BLaER1 (cell line): ENCODE results near the gene SMAP2.
"Not testable (repeated sequence)": the region's sequence is repeated elsewhere in the genome, so short reads cannot be mapped to it uniquely, and the experiment has no call there.

Experiments used
- H3K27ac ChIP-seq: shearing (Covaris generic); formaldehyde crosslinking; 2 replicates; pipeline ENCODE4 v1.8.1; 2022
- H3K27me3 ChIP-seq: shearing (Covaris generic); formaldehyde crosslinking; 2 replicates; pipeline ENCODE4 v1.8.1; 2022
- H3K36me3 ChIP-seq: shearing (Covaris generic); formaldehyde crosslinking; 2 replicates; pipeline ENCODE4 v1.8.1; 2022
- H3K4me1 ChIP-seq: shearing (Covaris generic); formaldehyde crosslinking; 2 replicates; pipeline ENCODE4 v1.8.1; 2022
- H3K4me2 ChIP-seq: shearing (Covaris generic); formaldehyde crosslinking; 2 replicates; pipeline ENCODE4 v1.8.1; 2022
- H3K4me3 ChIP-seq: shearing (Covaris generic); formaldehyde crosslinking; 2 replicates; pipeline ENCODE4 v1.8.1; 2022
- H3K9ac ChIP-seq: shearing (Covaris generic); formaldehyde crosslinking; 2 replicates; pipeline ENCODE4 v1.8.1; 2022
- H3K9me3 ChIP-seq: shearing (Covaris generic); formaldehyde crosslinking; 2 replicates; pipeline ENCODE4 v1.8.1; 2022
- H4K20me1 ChIP-seq: shearing (Covaris generic); formaldehyde crosslinking; 2 replicates; pipeline ENCODE4 v1.8.1; 2022
- Cebpa-rat ChIP-seq: shearing (Covaris generic); IDR thresholded peaks from 2 replicates; pipeline ENCODE4 v1.8.1; 2022

The SMAP2 gene

DNA sequence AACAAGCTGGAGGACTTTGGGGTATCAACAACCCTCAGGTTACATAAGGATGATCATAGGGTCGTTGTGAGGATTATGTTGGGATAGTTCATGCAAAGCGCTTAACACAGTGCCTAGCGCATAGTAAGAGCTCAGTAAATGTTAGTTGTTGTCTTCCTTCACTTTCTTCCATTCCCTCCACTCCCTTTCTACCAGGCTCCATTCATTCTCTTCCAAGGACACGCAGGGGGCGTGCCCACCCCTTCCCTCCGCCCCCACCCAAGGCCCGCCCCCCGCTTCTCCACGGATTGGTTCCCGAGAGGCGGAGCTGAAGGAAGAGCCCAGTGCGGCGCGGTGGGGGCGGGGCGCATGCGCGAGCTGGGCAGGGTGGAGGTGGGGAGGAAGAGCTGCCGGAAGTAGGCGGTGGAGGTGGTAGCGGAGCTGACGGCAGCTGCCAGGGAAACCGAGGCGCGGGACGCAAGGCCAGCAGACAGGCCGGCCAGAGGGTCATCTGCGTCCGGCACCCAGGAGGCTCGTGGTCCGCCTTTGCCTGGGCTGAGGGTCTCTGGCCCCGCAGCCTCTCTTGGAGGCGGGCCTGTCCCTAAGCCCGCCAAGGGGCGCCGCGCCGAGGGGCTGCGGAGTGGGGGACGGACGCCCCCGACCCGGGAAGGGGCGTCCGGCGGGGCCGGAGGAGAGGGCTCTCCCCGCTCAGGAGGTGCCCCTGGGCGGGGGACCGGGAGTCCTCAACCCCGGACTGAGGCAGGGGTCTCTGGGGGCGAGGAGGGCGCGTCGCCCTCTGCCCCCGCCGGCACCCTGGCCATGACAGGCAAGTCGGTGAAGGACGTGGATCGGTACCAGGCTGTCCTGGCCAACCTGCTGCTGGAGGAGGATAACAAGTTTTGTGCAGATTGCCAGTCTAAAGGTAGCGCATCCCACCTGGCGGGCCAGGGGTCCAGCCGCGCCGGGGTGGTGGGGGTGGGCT, at the start of gene SMAP2:
TSS of gene SMAP2 (plus strand) at position 405 of the 961 bp plus-strand sequence. CDS start at position 799, 394 bp downstream.
- Histone ChIP-seq H3K27ac (peak within 1 kb of the TSS; percentile 83), H3K4me2 (peak within 1 kb of the TSS; percentile 83), H3K4me1 (peaks cover 17% of the 10 kb centered on the region), H4K20me1 (no peaks in the 10 kb centered on the region; the same call in 1 of the 2 replicates), H3K27me3 (no peaks in the 10 kb centered on the region), H3K4me3 (peak within 1 kb of the TSS; percentile 100), H3K9me3 (no peaks in the 10 kb centered on the region), H3K36me3 (peaks cover 14% of the 10 kb centered on the region; the same call in 1 of the 2 replicates), H3K9ac (peak within 1 kb of the TSS; percentile 85)
- no peak for TF ChIP-seq Cebpa-rat

DNA sequence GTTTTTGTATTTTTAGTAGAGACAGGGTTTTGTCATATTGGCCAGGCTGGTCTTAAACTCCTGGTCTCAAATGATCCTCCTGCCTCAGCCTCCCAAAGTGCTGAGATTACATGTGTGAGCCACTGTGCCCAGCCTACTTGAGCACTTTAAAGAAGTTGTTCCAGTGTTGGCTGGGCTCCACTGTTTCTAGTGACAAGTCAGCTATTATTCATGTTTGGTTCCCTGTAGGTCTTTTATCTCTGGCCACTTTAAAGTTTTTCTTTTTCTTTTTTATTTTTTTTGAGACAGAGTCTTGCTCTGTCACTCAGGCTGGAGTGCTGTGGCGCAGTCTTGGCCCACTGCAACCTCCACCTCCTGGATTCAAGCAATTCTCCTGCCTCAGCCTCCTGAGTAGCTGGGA, 42.1 kb upstream of the SMAP2 start:
- H3K27ac ChIP-seq, H3K4me3 ChIP-seq, H3K4me2 ChIP-seq, H3K27me3 ChIP-seq, H3K36me3 ChIP-seq, H3K4me1 ChIP-seq, H4K20me1 ChIP-seq, H3K9ac ChIP-seq: not testable (repeated sequence)
- peaks cover 16% of the 10 kb centered on the region; the same call in 1 of the 2 replicates for H3K9me3 ChIP-seq

DNA sequence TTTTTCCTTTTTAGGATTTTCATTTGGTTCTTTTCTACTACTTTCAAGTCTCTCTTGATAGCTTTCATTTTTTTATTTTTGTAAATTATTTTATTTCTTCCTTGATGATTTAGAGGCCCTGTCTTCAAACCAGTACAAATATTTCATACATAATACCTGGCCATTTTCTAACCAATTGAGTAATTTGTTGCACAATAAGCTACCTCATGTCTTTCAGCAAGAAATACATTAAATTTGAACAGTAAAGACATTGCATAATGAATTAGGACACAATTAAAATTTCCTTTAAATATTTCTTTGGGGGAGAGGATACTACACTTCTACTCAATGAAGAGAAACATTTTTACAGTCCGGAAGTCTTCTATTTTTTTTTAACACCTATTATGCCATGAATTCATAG, 40.8 kb upstream of the SMAP2 start:
- Histone ChIP-seq H3K36me3 (no peaks in the 10 kb centered on the region), H4K20me1 (no peaks in the 10 kb centered on the region), H3K4me3 (no peak overlapping the region), H3K4me2 (no peak overlapping the region), H3K4me1 (no peaks in the 10 kb centered on the region), H3K27ac (no peak overlapping the region), H3K9ac (no peak overlapping the region), H3K27me3 (no peaks in the 10 kb centered on the region), H3K9me3 (peaks cover 9% of the 10 kb centered on the region; the same call in 1 of the 2 replicates)
- no peak for TF ChIP-seq Cebpa-rat

DNA sequence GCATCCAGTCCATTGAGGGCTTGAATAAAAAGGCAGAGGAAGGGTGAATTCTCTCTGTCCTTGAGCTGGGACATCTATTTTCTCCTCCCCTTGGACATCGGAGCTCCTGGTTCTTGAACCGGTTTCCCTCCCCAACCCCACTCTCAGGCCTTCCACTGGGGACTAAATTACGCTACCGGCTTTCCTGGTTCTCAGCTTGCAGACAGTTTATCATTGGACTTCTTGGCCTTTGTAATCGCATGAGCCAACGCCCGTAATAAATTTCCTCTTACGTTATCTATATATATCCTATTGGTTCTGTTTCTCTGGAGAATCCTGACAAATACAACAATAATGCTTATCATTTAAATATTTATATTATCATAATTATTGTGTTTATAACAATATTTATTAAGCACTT, 36.1 kb upstream of the SMAP2 start:
- Histone ChIP-seq H3K27ac (no peak overlapping the region), H3K4me1 (no peaks in the 10 kb centered on the region), H3K9me3 (peaks cover 6% of the 10 kb centered on the region; the same call in 1 of the 2 replicates), H3K9ac (no peak overlapping the region), H3K4me3 (no peak overlapping the region), H3K4me2 (no peak overlapping the region), H3K36me3 (no peaks in the 10 kb centered on the region), H4K20me1 (no peaks in the 10 kb centered on the region), H3K27me3 (no peaks in the 10 kb centered on the region)
- no peak for TF ChIP-seq Cebpa-rat

- Histone ChIP-seq H3K27me3 (no peaks in the 10 kb centered on the region), H3K4me1 (no peaks in the 10 kb centered on the region), H3K4me3 (no peak overlapping the region), H3K27ac (no peak overlapping the region), H3K9ac (no peak overlapping the region), H3K9me3 (peaks cover 6% of the 10 kb centered on the region; the same call in 1 of the 2 replicates), H3K4me2 (no peak overlapping the region), H4K20me1 (no peaks in the 10 kb centered on the region), H3K36me3 (no peaks in the 10 kb centered on the region)
- TF ChIP-seq Cebpa-rat: 0 out of 2 replicates have a peak, but pooled peaks have one; percentile 56
Observed at GRCh38 chr1:40338745-40339419, 34.6 kb upstream of the SMAP2 start.

DNA sequence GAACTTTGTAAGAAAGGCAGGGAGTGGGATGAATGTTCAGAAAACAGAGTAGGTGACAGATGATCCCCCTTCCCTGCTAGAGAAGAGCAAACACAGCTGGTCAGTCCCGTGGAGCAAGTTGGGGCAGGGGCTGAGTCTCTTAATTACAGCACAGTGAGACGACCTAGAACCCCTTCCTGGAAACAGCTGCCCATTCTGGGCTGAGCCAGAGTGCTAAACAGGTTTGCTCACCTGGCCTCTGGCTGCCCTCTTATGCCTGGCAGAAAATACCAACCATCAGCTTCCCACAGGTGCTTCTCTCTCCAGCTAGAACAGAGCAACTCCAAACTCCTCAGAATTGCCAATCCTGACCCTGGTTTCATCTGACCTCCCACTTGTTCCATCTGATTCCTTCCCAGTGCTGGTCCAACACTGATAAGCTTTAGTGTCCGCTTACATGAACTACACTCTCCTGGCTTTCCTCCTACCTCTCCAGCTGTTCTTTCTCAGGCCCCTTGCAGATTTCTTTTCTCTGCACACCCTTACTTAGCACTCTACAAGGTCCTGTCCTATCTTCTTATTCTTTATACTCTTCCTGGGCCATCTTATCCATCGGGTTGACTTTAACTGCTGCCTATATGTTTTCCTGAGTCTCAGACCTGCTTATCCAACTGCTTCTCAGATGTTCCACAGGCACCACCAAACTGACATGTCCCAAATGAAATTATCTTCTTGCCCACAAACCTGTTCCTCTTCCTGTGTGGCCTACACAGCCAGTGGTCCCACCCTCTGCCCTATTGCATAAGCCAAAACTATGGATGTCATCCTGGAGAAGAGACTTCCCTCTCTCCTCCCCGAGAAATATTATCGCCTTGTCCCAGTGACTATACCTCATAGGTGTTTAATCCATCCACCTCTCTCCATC, 33.9 kb upstream of the SMAP2 start:
- TF ChIP-seq Cebpa-rat: no peak
- no peaks in the 10 kb centered on the region for H3K27me3 ChIP-seq
- H3K9me3 ChIP-seq: peaks cover 6% of the 10 kb centered on the region; the same call in 1 of the 2 replicates
- no peak overlapping the region for H3K4me3 ChIP-seq
- no peak overlapping the region for H3K9ac ChIP-seq
- no peak overlapping the region for H3K4me2 ChIP-seq
- no peaks in the 10 kb centered on the region for H3K36me3 ChIP-seq
- H4K20me1 ChIP-seq: no peaks in the 10 kb centered on the region
- no peaks in the 10 kb centered on the region for H3K4me1 ChIP-seq
- H3K27ac ChIP-seq: no peak overlapping the region

DNA sequence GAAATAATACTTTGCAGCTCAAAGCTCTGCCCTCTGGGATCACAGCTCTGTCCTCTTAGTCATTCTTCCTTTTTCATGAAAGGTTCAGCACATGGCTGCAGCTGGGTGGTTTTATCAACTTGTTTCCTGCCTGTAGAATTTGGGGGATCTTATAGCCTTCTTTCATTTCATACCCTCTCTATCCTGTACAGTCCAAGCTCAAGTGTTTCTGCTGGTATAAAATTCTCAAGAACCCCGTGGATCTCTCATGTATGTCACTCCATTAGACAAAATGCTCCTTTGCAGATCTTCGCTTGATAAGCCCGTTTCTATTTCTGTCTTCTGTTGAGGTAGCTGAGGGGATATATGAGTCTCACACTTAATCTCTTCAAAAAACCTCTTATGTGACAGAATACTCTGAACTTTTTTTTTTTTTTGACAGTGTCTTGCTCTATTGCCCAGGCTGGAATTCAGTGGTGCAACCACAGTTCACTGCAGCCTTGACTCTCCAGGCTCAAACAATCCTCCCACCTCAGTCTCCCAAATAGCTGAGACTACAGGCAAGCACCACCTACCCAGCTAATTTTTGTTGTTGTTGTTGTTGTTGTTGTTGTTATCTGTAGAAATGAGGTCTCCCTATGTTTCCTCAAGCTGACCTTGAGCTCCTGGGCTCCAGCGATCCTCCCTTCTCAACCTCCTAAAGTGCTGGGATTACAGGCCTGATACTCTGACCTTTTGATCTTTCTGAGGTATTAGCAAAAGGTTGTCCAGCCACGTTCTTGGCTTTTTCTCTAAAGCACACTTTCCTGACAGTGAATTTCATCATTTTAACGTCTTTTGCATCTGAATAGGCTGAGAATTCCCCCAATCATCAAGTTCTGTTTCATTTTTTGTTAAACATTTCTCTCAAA, 31.8 kb upstream of the SMAP2 start:
- H3K9ac ChIP-seq: no peak overlapping the region
- no peak overlapping the region for H3K4me3 ChIP-seq
- H4K20me1 ChIP-seq: no peaks in the 10 kb centered on the region
- peaks cover 6% of the 10 kb centered on the region; the same call in 1 of the 2 replicates for H3K9me3 ChIP-seq
- H3K27me3 ChIP-seq: no peaks in the 10 kb centered on the region
- H3K27ac ChIP-seq: no peak overlapping the region
- no peak overlapping the region for H3K4me2 ChIP-seq
- no peak for TF ChIP-seq Cebpa-rat
- H3K4me1 ChIP-seq: no peaks in the 10 kb centered on the region
- no peaks in the 10 kb centered on the region for H3K36me3 ChIP-seq

GRCh38 chr1:40342381-40342717, 31.2 kb upstream of the SMAP2 start:
- H3K4me2 ChIP-seq, H4K20me1 ChIP-seq, H3K9ac ChIP-seq, H3K4me3 ChIP-seq, H3K27ac ChIP-seq, H3K4me1 ChIP-seq, H3K36me3 ChIP-seq, H3K9me3 ChIP-seq, H3K27me3 ChIP-seq: not testable (repeated sequence)

DNA sequence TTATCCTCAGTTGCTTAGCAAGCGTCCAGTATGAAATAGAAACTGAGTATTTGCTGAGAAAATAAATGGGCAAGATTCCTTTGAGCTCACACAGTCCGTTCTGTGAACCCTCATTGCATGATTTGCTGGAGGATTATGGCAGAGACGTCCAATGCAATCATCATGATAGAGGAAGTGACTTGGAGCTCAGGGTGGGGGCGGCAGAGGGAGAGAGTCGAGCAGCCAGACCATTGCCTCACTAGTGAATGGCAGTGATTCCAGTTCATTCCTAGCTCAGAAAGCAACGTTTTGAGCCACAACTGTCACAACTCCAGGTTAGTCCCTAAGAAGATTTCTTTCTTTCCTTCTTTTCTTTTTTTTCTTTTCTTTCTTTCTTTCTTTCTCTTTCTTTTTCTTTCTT, 28.9 kb upstream of the SMAP2 start:
- H3K4me2 ChIP-seq: no peak overlapping the region

More for the DNA sequence above, 28.9 kb upstream of the SMAP2 start:
- Histone ChIP-seq H4K20me1 (no peaks in the 10 kb centered on the region), H3K9ac (no peak overlapping the region), H3K9me3 (peaks cover 6% of the 10 kb centered on the region; the same call in 1 of the 2 replicates), H3K36me3 (no peaks in the 10 kb centered on the region), H3K27me3 (no peaks in the 10 kb centered on the region), H3K4me1 (no peaks in the 10 kb centered on the region), H3K27ac (no peak overlapping the region), H3K4me3 (no peak overlapping the region)
- no peak for TF ChIP-seq Cebpa-rat
